A673 (cell line): ENCODE data around the gene ARAP2. TPM values are rescaled to one million over a fixed set of nuclear protein-coding genes. Genes with fewer than 3 reads are reported as not detected.

Experiments used
- BruUV-seq: library from RNA; stranded (reverse); fragments of 400-500 nt; replicated peaks from 2 replicates; lab custom pipeline; 2021; lab: Mats Ljungman, UMichigan
- CTCF ChIA-PET: fragments of 300-600 bp; sonication (Branson Sonifier 250); formaldehyde crosslinking; loops from one replicate; lab custom pipeline; 2022; ENCODE audit warnings: antibody characterized with exemption; lab: Charles Lee
- POLR2A ChIA-PET: fragments of 300-600 bp; sonication (Branson Sonifier 250); formaldehyde crosslinking; loops from one replicate; lab custom pipeline; 2022; ENCODE audit warnings: antibody characterized with exemption; ENCODE audit not compliant: low non-redundant PET; lab: Charles Lee
- DNase-seq: peaks from one replicate; pipeline ENCODE4 v3.0.0-alpha.2; 2015; ENCODE audit warnings: low spot score
- H3K27ac ChIP-seq: fragments of 200-600 bp; sonication (generic); 2 replicates; pipeline ENCODE4 v1.5.1; 2016; ENCODE audit warnings: mixed run types, low read depth, mild to moderate bottlenecking, mixed read lengths, antibody characterized with exemption, low read length; ENCODE audit not compliant: poor library complexity, severe bottlenecking
- H3K27me3 ChIP-seq: fragments of 200-600 bp; sonication (generic); replicated peaks from 2 replicates; pipeline ENCODE4 v1.6.1; 2017; ENCODE audit warnings: mixed run types, low read depth, mild to moderate bottlenecking, mixed read lengths, antibody characterized with exemption, low read length; ENCODE audit not compliant: insufficient read depth, poor library complexity
- H3K36me3 ChIP-seq: fragments of 200-600 bp; sonication (generic); 2 replicates; pipeline ENCODE4 v1.6.1; 2016; ENCODE audit warnings: mixed run types, mild to moderate bottlenecking, mixed read lengths, antibody characterized with exemption, low read length; ENCODE audit not compliant: insufficient read depth, poor library complexity, severe bottlenecking
- H3K4me1 ChIP-seq: fragments of 200-600 bp; sonication (generic); 2 replicates; pipeline ENCODE4 v1.6.1; 2017; ENCODE audit warnings: mixed run types, mild to moderate bottlenecking, mixed read lengths, antibody characterized with exemption, low read length; ENCODE audit not compliant: insufficient read depth, poor library complexity, severe bottlenecking
- H3K4me3 ChIP-seq: fragments of 200-600 bp; sonication (generic); 2 replicates; pipeline ENCODE4 v1.5.1; 2016; ENCODE audit warnings: low read depth, mixed run types, mild to moderate bottlenecking, mixed read lengths, low read length; ENCODE audit not compliant: poor library complexity, severe bottlenecking
- H3K9me3 ChIP-seq: fragments of 200-600 bp; sonication (generic); 2 replicates; pipeline ENCODE4 v1.6.1; 2016; ENCODE audit warnings: mixed run types, low read depth, mild to moderate bottlenecking, mixed read lengths, antibody characterized with exemption, low read length; ENCODE audit not compliant: poor library complexity, severe bottlenecking
- EZH2 ChIP-seq: fragments of 200-600 bp; sonication (generic); IDR thresholded peaks from 2 replicates; pipeline ENCODE4 v1.6.1; 2017; ENCODE audit warnings: borderline replicate concordance, low read depth, mild to moderate bottlenecking, mixed read lengths, antibody characterized with exemption, low read length; ENCODE audit not compliant: poor library complexity, severe bottlenecking
- intact Hi-C: fragments of 100-400 bp; cut with micrococcal nuclease; formaldehyde crosslinking; loops from one replicate; pipeline ENCODE4 v1.10.0; 2022; ENCODE audit not compliant: unreplicated experiment
- total RNA-seq: library from RNA; stranded (reverse); gene quantifications from 2 replicates; pipeline ENCODE4 v1.2.3, GENCODE V29; 2021
- TF ChIP-seq, protein P1 (sequence below): fragments of 300-800, 200-600 bp; sonication (generic); conservative IDR thresholded peaks from 2 replicates; pipeline ENCODE4 v1.5.1; 2017; ENCODE audit warnings: low read depth, mild to moderate bottlenecking, antibody characterized with exemption, low read length, moderate library complexity, mixed read lengths

Gene ARAP2
- total RNA-seq, 1 experiment from 2014 or later = 0.06 TPM

- H3K9me3 ChIP-seq = no peaks in the 10 kb centered on the region
- DNase-seq = no peak
- intact Hi-C loops = no loop called here
- POLR2A ChIA-PET = no interaction called here
- H3K27ac ChIP-seq = no peak overlapping the region
- no peak for TF ChIP-seq EZH2
- TF ChIP-seq, protein P1, sequence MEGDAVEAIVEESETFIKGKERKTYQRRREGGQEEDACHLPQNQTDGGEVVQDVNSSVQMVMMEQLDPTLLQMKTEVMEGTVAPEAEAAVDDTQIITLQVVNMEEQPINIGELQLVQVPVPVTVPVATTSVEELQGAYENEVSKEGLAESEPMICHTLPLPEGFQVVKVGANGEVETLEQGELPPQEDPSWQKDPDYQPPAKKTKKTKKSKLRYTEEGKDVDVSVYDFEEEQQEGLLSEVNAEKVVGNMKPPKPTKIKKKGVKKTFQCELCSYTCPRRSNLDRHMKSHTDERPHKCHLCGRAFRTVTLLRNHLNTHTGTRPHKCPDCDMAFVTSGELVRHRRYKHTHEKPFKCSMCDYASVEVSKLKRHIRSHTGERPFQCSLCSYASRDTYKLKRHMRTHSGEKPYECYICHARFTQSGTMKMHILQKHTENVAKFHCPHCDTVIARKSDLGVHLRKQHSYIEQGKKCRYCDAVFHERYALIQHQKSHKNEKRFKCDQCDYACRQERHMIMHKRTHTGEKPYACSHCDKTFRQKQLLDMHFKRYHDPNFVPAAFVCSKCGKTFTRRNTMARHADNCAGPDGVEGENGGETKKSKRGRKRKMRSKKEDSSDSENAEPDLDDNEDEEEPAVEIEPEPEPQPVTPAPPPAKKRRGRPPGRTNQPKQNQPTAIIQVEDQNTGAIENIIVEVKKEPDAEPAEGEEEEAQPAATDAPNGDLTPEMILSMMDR = no peak
- H3K27me3 ChIP-seq = no peaks in the 10 kb centered on the region
- H3K4me3 ChIP-seq = no peak overlapping the region
- CTCF ChIA-PET = no interaction called here
- H3K4me1 ChIP-seq = no peaks in the 10 kb centered on the region
- BruUV-seq = no TSS peak
- no peaks in the 10 kb centered on the region for H3K36me3 ChIP-seq
These were observed 33.2 kb upstream of the ARAP2 start for GRCh38 chr4:36277533-36277932.

GRCh38 chr4:36274158-36274557, 29.8 kb upstream of the ARAP2 start:
- Histone ChIP-seq H3K27ac (no peak overlapping the region), H3K9me3 (no peaks in the 10 kb centered on the region), H3K36me3 (no peaks in the 10 kb centered on the region), H3K4me3 (no peak overlapping the region), H3K27me3 (no peaks in the 10 kb centered on the region), H3K4me1 (no peaks in the 10 kb centered on the region)
- no peak for TF ChIP-seq EZH2
- DNase-seq = no peak
- no TSS peak for BruUV-seq
- intact Hi-C loops = no loop called here
- CTCF ChIA-PET = no interaction called here
- POLR2A ChIA-PET = no interaction called here

- DNase-seq = no peak
- Histone ChIP-seq H3K27me3 (no peaks in the 10 kb centered on the region), H3K4me1 (no peaks in the 10 kb centered on the region), H3K36me3 (no peaks in the 10 kb centered on the region), H3K9me3 (no peaks in the 10 kb centered on the region), H3K27ac (no peak overlapping the region), H3K4me3 (no peak overlapping the region)
- intact Hi-C loops = no loop called here
- no peak for TF ChIP-seq EZH2
- TF ChIP-seq, protein P1 = no peak
- BruUV-seq = no TSS peak
- CTCF ChIA-PET = no interaction called here
- POLR2A ChIA-PET = no interaction called here
These were observed 29.0 kb upstream of the ARAP2 start for GRCh38 chr4:36273276-36273675.

DNA sequence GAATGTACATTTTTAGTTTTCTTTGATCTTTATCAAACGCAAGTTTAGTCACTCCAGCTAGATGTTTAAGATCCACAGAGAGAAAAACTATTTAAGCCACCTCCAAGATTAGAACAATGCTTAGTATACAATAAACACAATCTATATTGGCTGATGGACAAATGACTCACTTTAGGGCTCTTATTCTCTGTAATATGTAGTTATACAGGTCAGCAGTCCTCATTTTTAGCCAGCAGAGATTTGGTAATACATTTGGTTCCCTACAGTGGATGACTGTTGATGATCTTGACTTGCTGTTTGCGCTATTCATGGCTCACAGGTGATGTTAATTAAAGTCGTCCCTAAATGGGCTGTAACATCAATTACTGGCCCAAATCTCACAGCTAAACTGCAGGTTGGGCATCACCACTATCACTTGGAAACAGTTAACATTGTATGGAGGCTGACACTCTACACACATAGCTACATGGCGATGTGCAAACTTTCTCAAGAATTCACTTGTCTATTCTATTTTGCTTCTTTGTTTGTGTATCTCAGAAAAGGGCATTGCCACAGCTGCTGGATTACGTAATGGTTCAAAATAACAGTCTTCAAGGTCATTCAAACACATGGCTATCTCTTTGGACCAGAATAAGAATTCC, 25.3 kb upstream of the ARAP2 start:
- intact Hi-C loops = no loop called here
- no peak for DNase-seq
- no peaks in the 10 kb centered on the region for H3K4me1 ChIP-seq
- H3K9me3 ChIP-seq = no peaks in the 10 kb centered on the region
- no peaks in the 10 kb centered on the region for H3K27me3 ChIP-seq
- no TSS peak for BruUV-seq
- no peak overlapping the region for H3K27ac ChIP-seq
- no peak for TF ChIP-seq EZH2
- TF ChIP-seq, protein P1 = no peak
- CTCF ChIA-PET = no interaction called here
- H3K4me3 ChIP-seq = no peak overlapping the region
- POLR2A ChIA-PET = no interaction called here
- H3K36me3 ChIP-seq = no peaks in the 10 kb centered on the region
